H1 (cell line): ENCODE measurements around the gene NUP155. TPM values are rescaled to one million over a fixed set of nuclear protein-coding genes. Genes with fewer than 3 reads are reported as not detected.

Experiments
- ATF3 ChIP-seq: IDR thresholded peaks from 2 replicates; pipeline ENCODE4 v1.6.1; 2011; ENCODE audit warnings: low read depth, mild to moderate bottlenecking, low read length; ENCODE audit not compliant: insufficient read depth
- CBX5 ChIP-seq: fragments of 300-800, 300-1000 bp; sonication (generic); IDR thresholded peaks from 2 replicates; pipeline ENCODE4 v1.7.1; 2016; ENCODE audit warnings: antibody characterized with exemption, low read length, low read depth
- CBX8 ChIP-seq: fragments of 300-800, 300-1000 bp; sonication (generic); IDR thresholded peaks from 2 replicates; pipeline ENCODE4 v1.7.1; 2016; ENCODE audit warnings: low read depth, low read length, borderline replicate concordance
- CTCF ChIP-seq, 3 experiments: IDR thresholded peaks; 1 replicate in 2 of 3; 2 replicates in 1 of 3; pipeline versions ENCODE4 v1.5.1 to v1.6.1; 2011; ENCODE audit warnings: low read length in 3 of 3, mild to moderate bottlenecking in 3 of 3, inconsistent platforms in 2 of 3, low read depth in 1 of 3, moderate library complexity in 1 of 3; ENCODE audit not compliant: insufficient read depth in 1 of 3; ENCODE audit errors: control extremely low read depth in 1 of 3
- EP300 ChIP-seq, 2 experiments: IDR thresholded peaks; 1 replicate in 1 of 2; 2 replicates in 1 of 2; pipeline ENCODE4 v1.6.1; 2011 to 2012; ENCODE audit warnings: low read depth in 2 of 2, low read length in 2 of 2, mild to moderate bottlenecking in 2 of 2, borderline replicate concordance in 1 of 2, inconsistent platforms in 1 of 2, moderate library complexity in 1 of 2
- FOSL1 ChIP-seq: IDR thresholded peaks from 2 replicates; pipeline ENCODE4 v1.6.1; 2011; ENCODE audit warnings: mild to moderate bottlenecking, low read depth, low read length, moderate library complexity; ENCODE audit not compliant: insufficient read depth
- JUN ChIP-seq: IDR thresholded peaks from 2 replicates; pipeline ENCODE4 v1.6.1; 2011; ENCODE audit warnings: low read depth, mild to moderate bottlenecking, improper control_type of control experiment, low read length
- JUND ChIP-seq: IDR thresholded peaks from 2 replicates; pipeline ENCODE4 v1.6.1; 2011; ENCODE audit warnings: mild to moderate bottlenecking, improper control_type of control experiment, low read length
- KDM1A ChIP-seq: fragments of 200-600, 300-600 bp; sonication (generic); IDR thresholded peaks from 2 replicates; pipeline ENCODE4 v1.7.1; 2016; ENCODE audit warnings: mild to moderate bottlenecking, low read length, borderline replicate concordance
- KDM4A ChIP-seq: IDR thresholded peaks from one replicate; pipeline ENCODE4 v1.7.1; 2012; ENCODE audit warnings: low read depth, mild to moderate bottlenecking, moderate library complexity, low read length, inconsistent platforms; ENCODE audit not compliant: severe bottlenecking
- KDM5A ChIP-seq: fragments of 200-600 bp; IDR thresholded peaks from 2 replicates; pipeline ENCODE4 v1.7.1; 2012; ENCODE audit warnings: mild to moderate bottlenecking, low read length, inconsistent platforms, mixed read lengths
- NRF1 ChIP-seq: IDR thresholded peaks from 2 replicates; pipeline ENCODE4 v1.6.1; 2011; ENCODE audit warnings: mild to moderate bottlenecking, low read depth, low read length, improper control_type of control experiment
- PHF8 ChIP-seq: fragments of 200-600 bp; sonication (generic); conservative IDR thresholded peaks from 2 replicates; pipeline ENCODE4 v1.7.1; 2012; ENCODE audit warnings: low read depth, mild to moderate bottlenecking, inconsistent platforms, low read length, moderate library complexity
- POU5F1 ChIP-seq: IDR thresholded peaks from 2 replicates; pipeline ENCODE4 v1.6.1; 2011; ENCODE audit warnings: low read depth, mild to moderate bottlenecking, low read length, moderate library complexity
- RBBP5 ChIP-seq: IDR thresholded peaks from 2 replicates; pipeline ENCODE4 v1.7.1; 2012; ENCODE audit warnings: low read depth, mild to moderate bottlenecking, inconsistent platforms, low read length, moderate library complexity, borderline replicate concordance
- RFX5 ChIP-seq: IDR thresholded peaks from 2 replicates; pipeline ENCODE4 v1.6.1; 2011; ENCODE audit warnings: low read depth, low read length, improper control_type of control experiment, borderline replicate concordance
- RXRA ChIP-seq: IDR thresholded peaks from 2 replicates; pipeline ENCODE4 v1.6.1; 2011; ENCODE audit warnings: low read depth, mild to moderate bottlenecking, low read length, moderate library complexity; ENCODE audit not compliant: insufficient read depth
- SUZ12 ChIP-seq: fragments of 200-600 bp; sonication (generic); IDR thresholded peaks from 2 replicates; pipeline ENCODE4 v1.6.1; 2012; ENCODE audit warnings: mild to moderate bottlenecking, inconsistent platforms, low read length, moderate library complexity, mixed read lengths
- TAF1 ChIP-seq: IDR thresholded peaks from 2 replicates; pipeline ENCODE4 v1.6.1; 2011; ENCODE audit warnings: mild to moderate bottlenecking, low read depth, low read length
- TBP ChIP-seq: IDR thresholded peaks from 2 replicates; pipeline ENCODE4 v1.6.1; 2011; ENCODE audit warnings: low read depth, low read length, improper control_type of control experiment
- polyA plus RNA-seq, 7 experiments: library from polyadenylated mRNA; depleted of rRNA in 3 of 7; stranded (reverse) in 5 of 7; unstranded in 2 of 7; fragments of >200 nt in 5 of 7; fragments of 200-250 nt in 2 of 7; gene quantifications; 1 replicate in 5 of 7; 2 replicates in 1 of 7; 4 replicates in 1 of 7; pipeline versions ENCODE4 v1.2.1 to v1.2.3, GENCODE V29; 2011 to 2013; ENCODE audit warnings: missing spikeins in 2 of 7, mixed read lengths in 2 of 7
- total RNA-seq: library from RNA; stranded (reverse); fragmentation: NEBNext Ultra II Directional; extraction: Animal tissue kit (Norgen Biotek cat#: 25700); gene quantifications from 2 replicates; pipeline ENCODE4 v1.2.1, GENCODE V29; 2021

The NUP155 gene
- total and polyA plus RNA-seq, 2 of the 8 experiments (the other 6 are each of a cell fraction or from before 2014, with no cell fraction given), result 27.1 to 91.6 TPM

- TF ChIP-seq CTCF (IDR thresholded peaks at IDR 0.05; ENCODE audit: control extremely low read depth in 1 of 3, insufficient read depth in 1 of 3, low read depth in 1 of 3, low read length in 3 of 3), result no peak
- no peak for TF ChIP-seq JUND
- TF ChIP-seq TAF1, result peak; percentile 89
- TF ChIP-seq KDM4A, result peak; percentile 100
- peak in 1 of 2 experiments; percentile 19; a peak in 1 of 3 replicates for TF ChIP-seq EP300 (IDR thresholded peaks at IDR 0.05; ENCODE audit: borderline replicate concordance in 1 of 2, low read depth in 2 of 2, low read length in 2 of 2)
- TF ChIP-seq RFX5, result no peak
- TF ChIP-seq RBBP5, result peak; percentile 41; the same call in 1 of the 2 replicates
- no peak for TF ChIP-seq CBX8
- TF ChIP-seq TBP, result peak; percentile 37
- TF ChIP-seq FOSL1, result no peak
- TF ChIP-seq NRF1, result no peak
- no peak for TF ChIP-seq RXRA
- TF ChIP-seq CBX5, result no peak
- peak; percentile 88 for TF ChIP-seq PHF8
- TF ChIP-seq KDM1A, result peak; percentile 88; the same call in 1 of the 2 replicates
- TF ChIP-seq KDM5A, result peak; percentile 91
- peak; percentile 87 for TF ChIP-seq ATF3
- TF ChIP-seq POU5F1, result 0 out of 2 replicates have a peak, but pooled peaks have one; percentile 12
- TF ChIP-seq JUN, result no peak
- no peak for TF ChIP-seq SUZ12
Observed at GRCh38 chr5:37370864-37371726, at the start of gene NUP155 (continued).
